Activated CD4-positive, CD25-positive, alpha-beta regulatory T cell treated with anti-CD3 and anti-CD28 coated beads, Interleukin-2, amount 50 U/mL, for 16 hours (primary cell): ENCODE measurements around the gene CERK.

Source experiments
- DNase-seq: peaks from one replicate; pipeline ENCODE4 v3.0.0-alpha.2; 2020; ENCODE audit warnings: low read depth, low spot score

The CERK gene

DNA sequence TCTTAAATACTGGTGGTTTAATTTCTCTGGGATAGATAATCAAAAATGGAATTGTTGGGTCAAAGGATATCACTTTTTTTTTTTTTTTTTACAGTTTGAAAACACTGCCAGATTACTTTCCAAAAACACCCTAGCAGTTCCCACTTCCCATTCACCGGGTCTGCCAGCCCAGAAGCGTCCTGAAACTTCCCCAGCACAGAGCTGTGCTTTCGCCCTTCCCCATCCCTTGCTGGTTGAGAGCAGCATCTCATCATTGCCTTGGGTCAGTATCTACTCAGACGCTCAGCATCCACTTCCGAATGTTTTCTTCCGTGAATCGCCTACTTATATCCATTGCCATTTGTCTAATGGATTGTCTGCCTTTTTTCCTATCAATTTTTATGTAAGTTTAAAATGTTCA lies 5.5 kb downstream of the CERK start:
- no peak for DNase-seq

- DNase-seq = no peak
Measured at GRCh38 chr22:46732041-46732379, 6.0 kb downstream of the CERK start.

DNA sequence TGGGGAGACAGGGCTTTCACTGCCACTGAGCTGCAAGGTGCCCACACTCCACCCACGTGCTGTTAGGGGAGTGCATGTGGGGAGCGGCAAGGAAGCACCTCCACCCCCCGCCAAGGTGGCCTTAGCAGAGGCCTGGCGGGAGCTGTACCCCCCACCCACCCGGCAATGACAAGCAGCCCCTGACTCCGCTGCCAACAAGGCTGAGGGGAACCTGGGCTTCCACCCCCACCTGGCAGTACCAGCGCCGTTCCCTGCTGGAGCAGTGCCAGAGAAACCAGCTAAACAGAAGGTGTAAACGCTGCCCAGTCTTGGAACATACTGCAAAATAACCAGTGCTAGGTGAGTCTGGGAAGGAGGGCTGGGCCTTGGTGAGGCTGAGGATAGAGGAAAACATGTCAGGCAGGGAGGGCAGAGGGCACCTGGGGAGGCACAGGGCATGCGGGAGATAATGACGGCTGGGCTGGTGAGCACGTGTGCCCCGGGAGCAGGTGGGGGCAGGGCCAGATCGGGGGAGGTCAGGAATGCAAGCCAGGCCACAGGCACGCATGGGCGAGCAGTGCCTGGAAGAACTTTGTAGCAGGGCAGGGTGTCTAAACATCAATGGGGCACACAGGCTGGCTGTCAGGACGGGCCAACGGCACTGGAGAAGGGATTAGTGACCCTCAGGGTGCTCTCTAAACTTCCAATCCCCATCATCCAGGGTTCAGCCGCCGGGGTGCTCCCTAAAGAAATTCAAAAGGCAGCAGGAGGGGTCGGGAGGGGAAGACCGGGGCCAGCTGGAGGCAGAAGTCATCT lies 6.6 kb downstream of the CERK start:
- DNase-seq = no peak

DNA sequence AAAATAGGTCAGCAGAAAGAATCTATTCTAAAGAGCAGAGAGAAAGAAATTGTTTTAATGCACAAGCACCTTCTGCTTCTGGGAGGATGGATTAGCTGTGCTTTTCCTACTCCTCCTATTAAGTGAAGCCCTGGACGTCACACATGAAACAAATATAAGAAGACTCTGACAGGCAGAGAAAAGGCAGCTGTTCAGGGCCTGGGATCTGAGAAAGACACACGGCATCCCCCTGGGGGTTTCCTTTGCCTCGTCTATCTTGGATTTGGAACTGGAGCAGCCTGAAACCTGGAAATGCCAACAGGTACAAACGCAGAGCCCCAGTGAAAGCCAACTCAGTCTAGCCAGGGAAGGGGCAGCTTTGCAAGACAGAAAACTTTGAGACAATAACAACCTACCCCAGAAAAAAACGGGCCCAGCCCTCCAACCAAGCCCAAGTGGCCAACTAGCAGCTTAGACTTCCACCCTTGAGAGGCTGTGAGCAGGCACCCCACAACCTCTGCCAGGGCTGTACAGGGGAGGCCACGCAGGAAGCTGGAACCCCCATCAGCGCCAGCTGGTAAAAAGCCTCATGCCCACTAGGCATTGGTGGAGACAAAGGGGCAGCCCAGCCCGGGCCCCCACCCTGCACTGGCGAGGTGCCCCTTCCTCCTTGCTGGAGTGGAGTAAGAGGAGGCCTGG lies 7.3 kb downstream of the CERK start:
- DNase-seq = no peak

DNA sequence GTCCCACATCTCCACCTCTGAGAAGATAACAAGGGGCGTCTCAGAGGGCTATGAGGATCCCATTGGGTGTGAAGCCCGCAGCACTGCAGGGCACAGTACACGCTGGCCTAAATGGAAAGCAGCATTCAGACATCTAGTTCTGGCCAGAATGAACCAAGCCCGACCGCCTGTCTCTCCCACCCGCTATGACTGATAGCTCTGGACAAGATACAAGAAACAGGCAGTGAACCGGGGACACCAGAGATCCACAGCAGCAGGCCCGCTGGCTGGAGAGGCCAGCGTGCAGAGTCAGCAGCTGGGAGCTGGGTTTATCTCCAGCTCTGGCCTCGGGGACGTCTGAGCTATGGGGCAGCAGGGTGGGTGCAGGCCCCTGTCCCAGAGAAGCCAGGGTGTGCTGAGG lies 9.6 kb downstream of the CERK start:
- no peak for DNase-seq

DNA sequence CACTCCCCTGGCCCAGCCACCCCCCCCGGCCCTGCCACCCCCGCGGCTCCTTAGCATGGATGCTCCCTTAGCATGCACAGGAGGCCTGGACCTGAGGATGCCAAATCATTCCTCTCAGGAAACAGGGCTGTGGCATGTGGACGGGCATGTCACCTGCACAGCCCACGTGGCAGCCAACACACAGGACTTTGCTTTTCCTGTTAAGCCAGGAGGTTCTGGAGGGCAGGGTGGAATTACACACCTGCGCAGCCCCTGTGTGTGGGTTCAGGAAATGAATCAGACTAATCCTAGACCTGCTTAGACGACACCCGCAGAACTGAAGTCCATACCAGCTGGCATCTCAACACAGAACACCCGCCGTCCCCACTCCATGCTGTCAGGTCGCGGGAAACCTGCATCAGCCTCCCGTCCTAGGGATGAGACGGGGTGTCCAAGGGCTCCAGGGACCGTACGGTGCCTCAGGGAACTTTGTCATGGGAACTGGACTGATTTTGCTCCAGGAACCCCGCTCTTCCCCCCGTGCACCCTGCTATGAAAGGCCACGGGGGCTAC lies 10.2 kb downstream of the CERK start:
- no peak for DNase-seq

GRCh38 chr22:46726986-46727317 lies 11.1 kb downstream of the CERK start:
- no peak for DNase-seq

DNA sequence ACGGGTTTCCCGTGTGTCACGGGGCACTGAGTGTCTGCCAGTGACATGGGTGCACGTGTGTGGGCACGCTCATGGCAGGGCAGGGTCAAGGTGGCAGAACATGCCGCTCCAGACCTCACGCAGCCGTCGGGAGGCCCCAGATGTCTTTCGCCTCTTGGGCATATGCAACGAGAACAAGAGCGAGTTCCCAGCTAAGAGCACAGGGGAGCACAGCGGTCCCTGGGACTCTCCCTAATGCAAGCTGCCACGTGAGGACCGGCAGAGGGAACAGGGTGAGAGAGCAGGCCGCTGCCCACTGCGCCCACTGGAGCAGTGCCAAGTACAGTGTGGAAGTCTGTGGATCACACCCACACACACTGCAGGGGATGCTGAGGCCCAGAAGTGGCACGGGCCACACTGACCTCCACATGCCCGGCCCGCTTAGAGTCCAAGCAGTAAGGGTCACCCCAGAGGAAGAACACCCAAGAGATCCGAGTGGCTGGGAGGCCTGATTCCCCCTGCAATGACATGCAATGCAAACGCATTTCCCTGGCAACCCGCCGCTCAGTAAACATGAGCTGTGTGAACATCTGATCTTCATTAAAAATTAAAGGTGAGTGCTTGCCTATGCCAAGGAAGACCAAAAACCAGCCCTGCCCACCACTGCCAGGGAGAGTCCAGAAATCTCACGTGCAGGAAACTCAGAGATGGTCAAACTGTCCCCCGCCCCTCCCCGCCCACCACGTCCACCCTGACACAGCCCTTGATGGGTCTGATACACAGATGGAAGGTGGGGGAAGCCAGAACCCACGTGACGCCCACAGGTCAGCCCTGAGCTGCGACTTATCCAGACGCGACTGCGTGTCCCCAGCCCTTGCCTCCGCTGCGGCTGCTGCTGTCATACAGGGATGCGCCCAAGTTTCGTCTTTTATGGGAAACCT lies 11.7 kb downstream of the CERK start:
- DNase-seq = no peak

- no peak for DNase-seq
Measured at GRCh38 chr22:46725096-46725495, 13.0 kb downstream of the CERK start.

DNA sequence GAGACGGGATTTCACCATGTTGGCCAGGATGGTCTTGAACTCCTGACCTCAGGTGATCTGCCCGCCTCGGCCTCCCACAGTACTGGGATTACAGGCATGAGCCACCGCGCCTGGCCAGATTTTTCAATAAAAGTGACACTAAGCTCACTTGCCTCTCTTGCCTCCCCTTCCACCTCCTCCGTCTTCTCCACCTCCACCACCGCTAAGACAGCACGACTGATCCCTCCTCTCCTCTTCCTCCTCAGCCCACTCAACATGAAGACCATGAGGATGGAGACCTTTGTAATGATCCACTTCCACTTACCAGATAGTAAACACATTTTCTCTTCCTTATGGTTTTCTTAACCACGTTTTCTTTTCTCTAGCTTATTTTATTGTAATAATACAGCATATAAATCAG lies 14.2 kb downstream of the CERK start:
- DNase-seq = no peak

DNA sequence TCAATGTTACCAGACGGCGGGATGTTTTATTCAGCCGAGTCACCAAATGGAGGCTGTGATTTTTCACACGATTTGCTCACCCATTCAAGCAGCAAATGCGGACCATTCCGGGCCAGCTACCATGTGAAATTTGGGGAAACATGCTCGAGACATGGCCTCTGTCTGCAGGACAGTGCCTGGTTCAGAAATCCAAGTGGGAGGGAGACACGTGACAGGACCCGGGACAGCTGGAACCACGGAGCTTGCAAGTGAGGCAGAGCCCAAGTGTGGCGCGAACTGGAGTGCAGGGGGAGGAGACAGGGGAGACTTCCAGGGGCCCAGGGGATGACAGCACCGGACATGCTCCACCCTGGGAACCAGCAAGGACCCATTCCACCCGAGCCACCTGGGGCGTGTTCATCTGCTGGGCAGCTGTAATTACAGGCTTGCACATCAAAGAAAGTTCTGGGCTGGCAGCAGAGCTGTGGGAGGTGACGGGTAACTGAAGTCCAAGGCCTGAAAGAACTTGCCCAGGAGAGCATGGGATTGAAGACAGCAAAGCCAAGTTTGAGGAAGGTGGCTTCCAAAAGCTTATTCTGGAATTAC lies 16.5 kb downstream of the CERK start:
- DNase-seq = no peak

- no peak for DNase-seq
Measured at GRCh38 chr22:46719921-46720320, 18.1 kb downstream of the CERK start.

GRCh38 chr22:46714550-46714949 lies 23.5 kb downstream of the CERK start:
- DNase-seq = no peak

- DNase-seq = no peak
Measured at GRCh38 chr22:46712288-46712687, 25.8 kb downstream of the CERK start.

DNA sequence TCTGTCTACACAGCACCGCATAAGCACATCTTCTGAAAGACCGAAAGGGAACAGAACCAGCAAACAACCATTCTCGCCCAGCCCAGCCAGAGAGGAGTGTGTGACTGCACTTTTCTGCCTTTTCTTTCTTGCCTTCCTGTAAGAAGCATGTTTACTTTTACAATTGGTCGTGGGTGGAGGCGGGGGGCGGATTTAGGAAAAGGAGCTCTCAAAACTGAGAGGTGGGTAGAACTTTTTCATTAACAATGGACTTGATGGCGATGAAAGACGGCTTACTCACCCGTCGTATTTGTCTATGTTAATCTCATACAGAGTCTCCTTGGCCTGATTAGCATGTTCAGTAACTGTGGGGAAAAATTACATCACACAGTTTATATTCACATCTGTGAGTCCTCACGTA lies 27.2 kb downstream of the CERK start:
- DNase-seq = no peak

DNA sequence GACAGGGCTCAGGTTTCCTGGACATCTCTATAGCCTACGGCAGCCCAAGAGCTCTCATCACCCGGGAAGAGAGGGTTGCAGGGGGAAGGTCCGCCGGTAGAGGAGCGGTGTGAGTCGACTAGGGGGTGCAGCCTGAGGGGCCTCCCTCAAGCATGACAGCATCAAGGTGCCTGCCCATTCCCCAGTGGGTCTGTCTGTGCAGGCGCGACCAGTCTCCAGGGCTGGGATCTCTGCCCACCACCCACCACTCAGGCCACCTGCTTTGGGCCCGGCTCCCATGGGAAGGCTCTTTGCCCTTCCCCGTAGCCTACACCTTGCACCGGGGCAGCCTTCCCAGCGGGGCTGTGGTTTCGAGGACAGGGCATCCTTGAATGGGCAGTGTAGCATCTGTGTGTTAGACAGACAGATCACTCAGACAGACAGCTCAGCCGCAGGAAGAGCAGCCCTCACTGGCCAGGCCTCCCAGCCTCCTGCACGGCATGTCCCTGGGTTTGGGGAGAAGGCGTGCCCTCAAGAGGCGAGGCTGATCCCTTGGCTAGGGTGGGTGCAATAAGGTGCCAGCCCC lies 29.2 kb downstream of the CERK start:
- DNase-seq = no peak

GRCh38 chr22:46707827-46708570 lies 30.1 kb downstream of the CERK start:
- no peak for DNase-seq

DNA sequence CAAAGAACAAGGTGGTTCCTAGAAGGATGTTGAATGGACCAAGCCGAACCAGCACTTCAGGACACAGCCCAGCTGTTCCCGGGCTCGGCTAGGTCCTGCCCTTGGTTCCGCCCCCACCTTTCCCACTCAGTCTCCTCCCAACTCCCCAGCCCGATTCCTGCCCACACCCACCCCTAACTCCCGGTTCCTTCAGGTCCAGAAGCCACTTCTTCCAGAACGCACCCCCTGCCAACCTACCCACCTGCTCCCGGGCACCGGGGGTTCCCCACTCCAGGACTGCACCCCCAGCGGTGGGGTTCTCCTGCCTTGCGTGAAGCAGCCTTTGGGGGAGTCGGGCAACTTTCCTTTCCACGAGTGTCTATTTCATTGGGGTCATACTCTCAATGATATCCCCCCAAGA lies 30.7 kb downstream of the CERK start:
- DNase-seq = no peak

DNA sequence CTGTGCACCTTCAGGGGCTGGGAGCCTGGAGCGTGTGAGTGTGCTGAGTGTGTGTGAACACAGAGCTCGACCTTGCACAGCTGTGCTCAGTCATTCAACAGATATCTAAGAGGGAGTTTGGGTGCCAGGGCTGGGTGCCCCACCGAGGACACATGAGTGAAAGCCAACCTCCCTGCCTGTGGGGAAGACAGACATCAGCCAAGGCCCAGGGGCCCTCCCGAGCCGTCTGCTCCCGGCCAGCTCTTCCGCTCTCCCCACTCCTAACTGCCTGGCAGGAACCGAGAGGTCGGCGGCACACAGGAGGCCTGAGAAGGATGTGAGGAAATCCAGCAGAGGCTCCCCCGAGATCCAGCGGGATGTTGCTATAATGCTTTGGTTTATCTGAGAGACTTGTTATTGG lies 32.0 kb downstream of the CERK start:
- no peak for DNase-seq

DNA sequence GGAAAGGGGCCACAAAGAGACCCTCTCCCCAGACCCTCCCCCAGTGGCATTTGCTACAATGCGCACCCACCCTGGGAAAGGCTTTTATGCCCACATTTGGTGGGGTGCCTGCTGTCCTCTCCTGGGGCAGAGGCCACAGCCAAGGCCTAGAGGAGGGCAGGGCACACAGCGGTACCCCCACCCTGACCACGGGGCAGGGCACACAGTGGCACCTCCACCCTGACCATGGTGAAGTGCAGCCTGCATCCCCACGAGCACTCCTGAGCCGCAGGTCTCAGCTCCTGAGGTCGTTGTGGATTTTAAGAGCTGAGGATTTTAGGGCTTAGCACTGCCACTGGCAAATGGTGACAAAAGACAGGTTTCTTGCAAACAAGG lies 34.1 kb downstream of the CERK start:
- no peak for DNase-seq
